HG03520 (cell line): ENCODE results near the gene DHX29.

Source experiments
- ATAC-seq: cut with Tn5 transposase; IDR thresholded peaks from one replicate; pipeline ENCODE4 v1.9.1; 2021; ENCODE audit warnings: mild to moderate bottlenecking, moderate library complexity; ENCODE audit not compliant: unreplicated experiment

DHX29 gene

DNA sequence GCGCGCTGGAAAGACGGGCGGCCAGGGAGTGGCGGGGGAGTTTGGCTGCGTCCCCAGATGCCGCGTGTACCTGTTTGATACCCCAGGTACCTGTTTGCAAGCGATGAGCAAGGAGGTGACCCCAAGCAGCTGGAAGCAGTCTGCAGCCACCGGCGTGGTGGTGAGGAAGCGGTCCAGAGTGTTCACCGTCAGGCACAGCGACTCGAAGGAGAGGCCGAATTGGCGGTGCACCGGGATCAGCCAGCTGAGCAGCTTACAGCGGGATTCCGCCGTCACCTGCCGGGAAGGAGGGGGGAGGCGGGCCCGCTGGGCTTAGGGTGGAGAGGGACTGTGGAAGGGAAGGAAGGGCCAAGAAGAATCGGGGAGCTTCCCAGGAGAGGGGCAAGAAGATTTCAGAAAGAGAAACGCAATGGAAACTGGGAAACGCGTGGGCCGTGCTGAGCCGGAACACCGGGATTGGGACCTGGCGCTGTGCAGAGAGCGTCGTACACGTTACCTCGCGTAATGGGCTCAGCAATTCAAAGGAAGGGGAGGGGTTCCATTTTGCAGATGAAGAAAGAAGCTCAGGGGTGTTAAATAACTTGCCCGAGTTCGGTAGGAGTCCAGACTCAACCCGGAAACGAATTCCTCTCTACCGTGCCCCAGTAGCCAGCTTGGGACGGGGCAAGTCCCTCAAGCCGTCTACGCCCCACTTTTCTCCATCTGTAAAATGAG is 75.1 kb downstream of the DHX29 start:
- ATAC-seq = no peak

DNA sequence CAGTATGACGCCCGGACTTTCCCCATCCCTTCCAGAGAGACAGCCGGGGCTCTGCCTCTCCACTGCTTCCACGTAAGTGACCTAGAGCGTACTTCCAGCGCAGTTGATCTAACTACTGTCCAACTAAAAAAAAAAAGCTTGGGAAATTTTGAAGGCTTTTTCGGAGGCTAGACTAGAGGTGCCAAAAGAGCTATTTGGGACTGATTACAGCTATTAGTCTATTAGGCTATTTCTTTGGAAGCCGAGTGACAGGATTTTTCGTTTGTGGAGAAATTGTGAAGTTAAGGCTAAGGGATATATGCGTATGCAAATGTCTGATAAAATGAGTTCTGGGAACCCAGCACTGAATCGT is 75.6 kb downstream of the DHX29 start:
- no peak for ATAC-seq

DNA sequence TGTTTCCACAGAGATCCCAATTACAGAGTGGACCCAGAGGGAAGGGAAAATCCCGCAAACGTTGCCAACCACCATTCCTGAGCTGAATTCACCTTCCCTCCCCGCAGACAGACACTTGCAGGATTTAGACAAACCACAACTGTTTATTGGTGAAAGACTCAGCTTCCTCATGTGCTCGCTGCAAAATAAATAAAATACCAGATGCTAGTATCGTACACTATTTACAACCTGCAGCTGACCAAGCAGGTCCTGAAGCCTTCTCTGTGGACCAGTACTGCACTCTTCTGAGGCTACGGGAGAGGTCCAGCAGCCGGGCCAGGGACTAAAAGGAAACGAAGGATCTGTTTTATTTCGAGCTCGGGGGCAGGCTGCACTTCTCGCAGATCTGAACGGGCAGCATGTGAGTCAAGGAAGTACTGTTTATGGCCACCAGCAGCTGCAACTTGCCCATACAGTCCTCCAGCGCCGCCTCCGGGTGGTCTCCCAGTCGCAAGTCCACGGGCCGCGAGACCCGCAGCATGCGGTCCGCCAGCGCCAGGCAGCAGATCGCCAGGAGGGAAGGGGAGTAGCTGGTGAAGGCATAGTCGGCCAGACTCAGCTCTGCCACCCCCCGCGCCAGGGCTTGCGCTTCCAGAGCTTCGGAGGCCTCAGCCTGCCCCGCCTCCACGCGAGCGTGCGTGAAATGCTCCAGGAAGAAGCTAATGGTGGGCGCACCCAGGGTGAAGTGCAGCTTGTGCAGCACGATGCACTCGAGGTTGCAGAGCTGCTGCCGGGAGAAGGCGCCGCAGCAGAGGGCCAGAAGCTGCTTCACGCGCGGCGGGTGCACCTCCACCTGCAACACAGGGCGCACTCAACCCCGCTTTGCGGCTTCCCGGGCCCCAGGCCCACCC is 76.2 kb downstream of the DHX29 start:
- no peak for ATAC-seq

DNA sequence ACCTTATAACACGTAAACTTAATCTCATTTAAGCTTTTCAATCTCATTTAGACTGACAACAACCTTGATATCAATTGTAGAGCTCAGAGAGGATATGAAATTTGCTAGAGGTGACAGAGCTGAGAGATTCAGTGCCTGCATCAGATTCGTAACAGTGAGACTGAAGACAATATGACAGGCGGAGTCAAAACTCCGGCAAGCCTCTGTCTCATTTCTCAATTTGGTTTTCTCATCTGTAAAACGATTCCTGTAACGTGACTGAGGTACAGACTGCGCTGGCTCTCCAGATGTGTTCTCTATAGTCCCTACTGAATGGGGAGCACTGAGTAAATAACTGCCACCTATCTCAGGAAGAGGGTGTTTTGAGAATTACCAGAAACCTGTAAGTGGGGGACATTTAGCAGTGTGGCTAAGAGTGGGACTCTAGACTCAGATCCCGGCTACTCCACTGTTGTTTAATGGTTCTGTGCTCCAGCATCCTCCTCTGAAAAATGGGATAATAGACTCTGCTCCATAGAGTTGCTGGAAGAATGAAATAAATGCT is 77.3 kb downstream of the DHX29 start:
- ATAC-seq = no peak

DNA sequence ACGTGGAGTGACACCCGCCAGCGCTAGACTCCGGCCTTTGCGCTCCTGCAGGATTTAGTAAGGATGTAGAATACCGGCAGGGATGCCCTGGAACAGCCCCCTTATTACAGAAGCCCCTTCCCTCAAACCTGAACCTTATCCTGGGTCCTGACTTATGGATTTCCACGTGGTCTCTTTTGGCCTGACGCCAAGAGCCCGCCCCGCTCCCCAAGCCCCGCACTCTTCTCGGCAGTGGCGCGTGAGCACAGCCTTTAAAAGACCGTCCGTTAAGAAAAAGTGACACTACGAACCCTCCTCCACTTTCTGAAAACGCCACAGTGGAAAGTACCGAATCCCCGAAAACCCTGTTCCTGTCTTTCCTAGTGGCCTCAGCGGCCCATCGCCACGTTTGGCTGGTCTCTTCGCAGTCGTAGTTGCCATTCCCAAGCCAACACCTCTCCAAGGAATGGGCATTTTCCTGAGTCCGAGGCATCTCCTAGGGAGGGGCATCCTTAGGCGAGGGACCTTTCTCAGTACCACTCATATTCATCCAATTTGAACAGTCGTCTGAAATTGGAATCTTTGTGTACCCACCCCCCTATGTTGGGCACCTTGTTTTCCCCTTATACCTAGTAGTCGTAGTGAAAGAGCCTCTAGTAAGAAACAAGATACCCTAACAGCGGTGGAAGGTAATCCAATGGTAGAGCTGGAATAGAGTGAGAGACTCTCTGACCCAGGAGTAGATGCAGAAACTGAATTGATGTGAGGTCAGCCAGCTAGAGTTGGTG is 79.6 kb downstream of the DHX29 start:
- ATAC-seq = no peak

DNA sequence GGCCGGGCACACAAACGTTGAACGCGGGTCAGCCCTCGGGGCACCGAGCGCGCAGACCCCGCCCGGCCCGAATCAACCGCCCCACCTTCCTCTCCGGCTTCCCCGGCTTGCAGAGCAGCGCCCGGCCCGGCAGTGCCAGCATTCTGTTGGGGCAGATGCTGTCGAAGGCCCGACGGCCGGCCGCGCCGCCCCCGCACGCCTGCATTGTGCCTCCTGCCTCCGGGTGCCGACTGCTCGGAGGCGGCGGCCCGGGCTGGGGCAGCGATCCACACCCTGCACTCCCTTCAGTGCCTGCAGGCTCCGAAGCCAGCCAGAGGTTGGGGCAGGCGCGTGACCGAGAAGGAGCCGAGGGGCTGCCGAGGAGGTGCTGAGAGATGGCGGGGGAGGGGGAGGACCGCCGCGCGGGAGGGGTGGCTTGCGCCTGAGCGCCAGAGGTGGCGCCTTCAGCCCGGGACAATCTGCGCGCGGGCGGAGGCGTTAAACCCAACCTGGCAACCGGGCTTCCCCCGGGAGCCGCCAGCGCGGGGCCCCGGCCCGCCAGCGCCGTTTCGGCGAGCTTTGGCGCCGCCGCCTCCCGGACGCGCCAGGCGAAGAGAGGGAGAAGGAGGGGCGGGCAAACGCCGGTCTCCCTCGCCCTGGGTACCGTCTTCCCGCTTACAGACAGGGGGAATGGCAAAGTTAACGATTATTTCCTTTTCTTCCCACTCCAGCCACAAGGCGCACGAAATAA is 80.4 kb downstream of the DHX29 start, which contains the start of gene MCIDAS:
Gene MCIDAS, minus strand, starts transcription at position 382 of the 730 bp plus-strand sequence. Its CDS starts 177 bp downstream, at position 205.
- peak; percentile 41 for ATAC-seq

DNA sequence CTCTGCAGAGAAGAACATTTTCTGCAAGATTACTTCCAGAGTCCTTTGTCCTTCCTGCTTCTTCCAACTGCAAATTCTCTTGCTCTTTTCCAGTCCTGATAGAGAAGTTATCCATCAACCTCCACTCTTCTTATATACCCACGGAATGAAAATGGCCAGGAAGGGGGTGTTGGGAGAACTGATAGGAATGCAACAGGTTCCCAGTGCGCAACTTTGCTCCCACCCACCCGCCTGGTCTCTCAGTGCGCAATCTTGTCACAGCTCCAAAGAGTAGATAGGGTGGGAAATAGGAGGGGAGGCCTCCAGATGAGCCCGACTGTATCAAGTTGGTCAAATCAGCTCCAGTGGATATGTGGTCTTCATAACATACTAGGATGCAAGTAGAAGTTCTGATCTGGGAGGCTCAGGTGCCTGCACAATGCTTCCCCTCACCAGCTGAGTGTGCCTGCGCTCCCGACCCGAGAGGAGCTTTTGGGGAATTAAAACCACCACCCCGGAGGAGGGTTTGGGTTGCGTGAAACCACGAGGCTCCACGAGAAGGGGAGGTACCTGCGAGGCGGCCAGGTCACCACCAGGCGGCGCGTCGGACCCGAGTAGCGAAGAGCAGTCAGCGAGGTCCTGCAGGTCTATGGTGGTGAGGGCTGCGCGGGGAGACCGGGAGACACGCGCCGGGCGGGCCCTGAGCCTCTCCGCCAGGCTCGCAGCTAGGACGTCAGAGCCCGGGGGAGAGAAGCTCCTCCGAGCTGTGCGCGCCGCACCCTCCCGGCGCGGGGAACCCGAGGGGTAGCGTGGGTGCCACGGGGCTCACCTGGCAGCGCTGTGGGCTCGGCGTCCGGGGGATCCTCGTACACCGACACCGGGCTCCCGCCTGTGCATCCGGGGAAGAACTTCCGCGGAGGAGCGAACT is 81.2 kb downstream of the DHX29 start:
- ATAC-seq = peak; percentile 56

GRCh38 chr5:55225346-55225745 is 82.1 kb downstream of the DHX29 start:
- ATAC-seq = no peak

DNA sequence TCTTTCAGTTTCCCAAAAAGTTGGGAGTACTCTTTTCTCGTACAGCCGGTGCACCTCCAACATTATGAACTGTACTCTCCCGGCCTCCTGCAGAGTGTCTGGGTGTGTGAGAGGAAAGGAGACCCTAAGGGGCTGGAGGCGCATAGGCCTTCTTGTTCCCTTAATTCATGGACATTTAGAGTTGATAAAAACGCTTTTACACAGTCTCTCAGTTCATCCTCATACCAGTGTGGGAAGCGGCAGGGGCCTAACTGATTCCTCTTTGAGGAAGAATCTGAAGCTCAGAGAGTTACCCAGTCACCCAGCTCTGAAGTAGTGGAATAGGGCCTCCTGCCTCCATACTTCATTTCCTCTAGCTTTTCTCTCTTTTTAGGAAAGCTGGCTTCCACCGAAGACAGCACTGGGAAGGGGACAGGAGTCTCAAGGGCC is 83.7 kb downstream of the DHX29 start:
- ATAC-seq = no peak

DNA sequence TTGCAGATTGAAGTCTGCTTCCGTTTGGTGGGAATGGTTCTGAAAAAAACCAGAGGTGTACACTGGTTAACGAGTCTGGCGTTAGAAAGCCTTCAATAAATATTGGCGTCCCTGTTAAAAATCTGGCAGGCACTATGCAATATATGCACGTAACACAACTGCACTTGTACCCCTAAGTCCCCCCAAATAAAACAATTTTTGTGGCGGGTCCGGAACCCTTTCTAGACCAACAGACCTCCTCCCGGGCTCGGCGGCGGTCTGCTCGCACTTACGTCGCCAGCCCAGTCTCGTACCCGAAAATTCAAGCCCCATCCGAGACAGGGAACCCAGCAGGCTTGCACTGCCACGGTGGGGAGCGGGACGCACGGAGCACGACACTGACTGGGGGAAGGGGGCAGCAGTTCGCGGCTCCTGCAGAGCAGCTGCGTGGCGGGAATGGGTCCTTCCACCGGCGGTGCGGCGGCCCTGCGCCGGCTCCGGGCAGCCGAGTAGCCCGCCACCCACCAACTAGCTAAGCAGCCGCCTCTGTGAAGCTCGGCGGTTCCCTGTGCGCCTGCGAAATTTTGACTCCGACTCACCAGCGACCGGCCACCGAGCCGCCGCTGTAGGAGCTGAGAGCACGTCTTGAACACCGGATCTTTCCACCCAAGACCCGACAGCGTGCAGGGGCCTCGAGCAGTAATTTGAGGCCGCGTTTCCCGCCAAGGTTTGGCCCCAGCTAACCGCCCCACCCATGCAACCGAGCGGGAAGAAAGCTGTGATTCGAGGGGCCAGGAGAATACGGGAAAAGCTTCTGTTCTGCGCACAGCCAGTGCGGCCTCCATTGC is 84.3 kb downstream of the DHX29 start:
- no peak for ATAC-seq

- ATAC-seq = no peak
Observed at GRCh38 chr5:55222092-55222984, 85.2 kb downstream of the DHX29 start.

DNA sequence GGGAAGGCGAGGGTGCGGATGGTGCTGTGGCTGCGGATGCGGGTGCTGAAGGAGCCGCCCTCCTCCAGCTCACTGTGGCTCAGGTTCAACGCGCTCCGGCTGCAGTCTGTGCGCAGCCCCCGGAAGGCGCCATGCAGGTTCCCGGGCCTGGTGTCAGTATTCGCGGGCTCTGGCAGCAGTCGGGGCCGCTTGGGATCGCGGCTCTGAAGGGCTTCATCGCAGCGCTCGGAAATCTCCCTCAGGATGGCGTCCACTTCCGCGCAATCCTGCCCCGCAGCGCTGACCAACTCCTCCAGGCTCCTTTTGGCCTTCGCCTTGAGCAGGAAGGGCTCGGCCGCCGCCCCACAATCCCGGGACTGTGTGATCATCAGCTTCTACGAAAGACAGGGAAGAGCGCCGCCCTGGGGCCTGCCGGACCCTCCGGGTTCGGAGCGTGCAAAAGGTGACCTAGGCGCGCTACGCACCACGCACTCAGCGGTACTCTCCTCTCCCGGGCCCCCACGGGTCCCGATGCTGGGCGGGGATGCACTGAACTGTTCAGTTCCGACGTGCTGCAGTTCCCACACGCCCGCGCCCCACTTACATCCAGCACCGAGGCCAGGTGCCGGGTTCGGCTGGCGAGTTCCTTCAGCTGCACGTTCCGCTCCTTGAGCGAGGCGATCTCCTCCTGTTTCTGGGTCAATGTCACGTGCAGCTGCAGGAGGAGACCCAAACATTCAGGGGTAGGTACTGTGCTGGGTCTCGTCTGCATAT is 86.9 kb downstream of the DHX29 start:
- ATAC-seq = no peak

GRCh38 chr5:55219770-55220169 is 87.7 kb downstream of the DHX29 start:
- ATAC-seq = no peak

DNA sequence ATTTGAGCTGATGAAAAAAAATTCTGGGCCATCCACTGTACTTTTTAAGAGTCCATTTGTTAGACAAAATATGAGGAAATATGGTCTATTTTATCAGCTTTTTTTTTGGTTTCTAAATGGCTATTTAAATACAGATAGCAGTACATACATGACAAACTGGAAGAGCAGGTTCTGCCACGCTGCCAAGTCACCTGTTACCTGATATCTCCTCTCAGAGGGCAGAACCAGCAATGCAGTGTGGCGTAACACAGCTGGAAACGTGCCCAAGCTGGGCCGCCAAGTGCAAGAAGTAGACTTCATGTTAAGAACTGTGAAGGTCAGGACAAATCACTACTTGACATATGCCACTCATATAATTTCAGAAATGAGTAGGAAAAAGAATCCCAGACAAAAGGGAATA is 88.5 kb downstream of the DHX29 start:
- ATAC-seq = no peak

GRCh38 chr5:55211184-55211874 is 96.2 kb downstream of the DHX29 start:
- no peak for ATAC-seq
